Measurements from ENCODE around the gene JAM3.

JAM3 gene

GRCh38 chr11:134055029-134055428 is 13.8 kb upstream of the JAM3 start:
- Histone ChIP-seq H3K4me1 (ENCODE audit: control insufficient read depth, low read length) (no peaks in the 10 kb centered on the region), H3K27me3 (ENCODE audit: control insufficient read depth, low read length) (no peaks in the 10 kb centered on the region), H3K36me3 (ENCODE audit: control insufficient read depth, low read length) (no peaks in the 10 kb centered on the region), H3K27ac (ENCODE audit: low read depth, low read length) (no peak overlapping the region), H3K9me2 (replicated peaks; ENCODE audit: control insufficient read depth, low read length) (no peaks in the 10 kb centered on the region), H3F3A (ENCODE audit: control insufficient read depth, insufficient read depth) (no peaks in the 10 kb centered on the region), H3K79me2 (ENCODE audit: control insufficient read depth, low read length) (no peaks in the 10 kb centered on the region), H3K4me3 (ENCODE audit: low read length) (no peak overlapping the region), H4K20me1 (ENCODE audit: control insufficient read depth, insufficient read depth, low read depth, low read length) (no peaks in the 10 kb centered on the region), H3K4me2 (ENCODE audit: low read length) (no peak overlapping the region), H3K9me3 (ENCODE audit: control insufficient read depth, insufficient read depth, low read length) (no peaks in the 10 kb centered on the region)
- TF ChIP-seq EZH2phosphoT487 (IDR thresholded peaks at IDR 0.05; ENCODE audit: borderline replicate concordance, low read length) (no peak), CTCF (IDR thresholded peaks at IDR 0.05; ENCODE audit: low read depth, low read length, poor library complexity, severe bottlenecking) (no peak)

- Histone ChIP-seq H3K79me2 (ENCODE audit: control insufficient read depth, low read length) (no peaks in the 10 kb centered on the region), H3K36me3 (ENCODE audit: control insufficient read depth, low read length) (no peaks in the 10 kb centered on the region), H4K20me1 (ENCODE audit: control insufficient read depth, insufficient read depth, low read depth, low read length) (no peaks in the 10 kb centered on the region), H3F3A (ENCODE audit: control insufficient read depth, insufficient read depth) (no peaks in the 10 kb centered on the region), H3K4me2 (ENCODE audit: low read length) (no peak overlapping the region), H3K27ac (ENCODE audit: low read depth, low read length) (no peak overlapping the region), H3K9me3 (ENCODE audit: control insufficient read depth, insufficient read depth, low read length) (no peaks in the 10 kb centered on the region), H3K9me2 (replicated peaks; ENCODE audit: control insufficient read depth, low read length) (no peaks in the 10 kb centered on the region), H3K27me3 (ENCODE audit: control insufficient read depth, low read length) (peaks cover 16% of the 10 kb centered on the region), H3K4me3 (ENCODE audit: low read length) (no peak overlapping the region), H3K4me1 (ENCODE audit: control insufficient read depth, low read length) (no peaks in the 10 kb centered on the region)
- TF ChIP-seq CTCF (IDR thresholded peaks at IDR 0.05; ENCODE audit: low read depth, low read length, poor library complexity, severe bottlenecking) (no peak), EZH2phosphoT487 (IDR thresholded peaks at IDR 0.05; ENCODE audit: borderline replicate concordance, low read length) (no peak)
These were observed 8.6 kb upstream of the JAM3 start for GRCh38 chr11:134060316-134060715.

- Histone ChIP-seq H3K27me3 (ENCODE audit: control insufficient read depth, low read length) (peaks cover 23% of the 10 kb centered on the region), H3K4me1 (ENCODE audit: control insufficient read depth, low read length) (no peaks in the 10 kb centered on the region), H3F3A (ENCODE audit: control insufficient read depth, insufficient read depth) (no peaks in the 10 kb centered on the region), H3K36me3 (ENCODE audit: control insufficient read depth, low read length) (no peaks in the 10 kb centered on the region), H3K9me2 (replicated peaks; ENCODE audit: control insufficient read depth, low read length) (no peaks in the 10 kb centered on the region), H3K4me2 (ENCODE audit: low read length) (no peak overlapping the region), H3K4me3 (ENCODE audit: low read length) (no peak overlapping the region), H3K9me3 (ENCODE audit: control insufficient read depth, insufficient read depth, low read length) (no peaks in the 10 kb centered on the region), H4K20me1 (ENCODE audit: control insufficient read depth, insufficient read depth, low read depth, low read length) (no peaks in the 10 kb centered on the region), H3K79me2 (ENCODE audit: control insufficient read depth, low read length) (no peaks in the 10 kb centered on the region), H3K27ac (ENCODE audit: low read depth, low read length) (no peak overlapping the region)
- TF ChIP-seq CTCF (IDR thresholded peaks at IDR 0.05; ENCODE audit: low read depth, low read length, poor library complexity, severe bottlenecking) (no peak), EZH2phosphoT487 (IDR thresholded peaks at IDR 0.05; ENCODE audit: borderline replicate concordance, low read length) (no peak)
These were observed 6.4 kb upstream of the JAM3 start for GRCh38 chr11:134062265-134063123.

Measured in DOHH2 (cell line).